WTC11 (cell line): ENCODE measurements around the gene FOXP1. TPM values are rescaled to one million over a fixed set of nuclear protein-coding genes. Genes with fewer than 3 reads are reported as not detected.

Experiments
- ATAC-seq: fragments of 200-7000 bp; cut with Tn5 transposase; 2 replicates; pipeline ENCODE4 v1.10.0; 2021; ENCODE audit warnings: mild to moderate bottlenecking, moderate library complexity
- CTCF ChIA-PET: fragments of 300-600 bp; sonication (Branson Sonifier 250); formaldehyde crosslinking; loops from one replicate; lab custom pipeline; 2021; ENCODE audit warnings: antibody characterized with exemption; lab: Charles Lee
- POLR2A ChIA-PET: fragments of 350-600 bp; sonication (Branson Sonifier 250); formaldehyde crosslinking; loops from one replicate; lab custom pipeline; 2021; ENCODE audit warnings: antibody characterized with exemption; lab: Charles Lee
- DNase-seq: peaks from one replicate; pipeline ENCODE4 v3.0.0; 2021; ENCODE audit warnings: low spot score
- H3K27ac Mint-ChIP-seq: 2 replicates; pipeline ENCODE4 v1.8.0; 2021; ENCODE audit warnings: mixed read lengths
- H3K27me3 Mint-ChIP-seq: 2 replicates; pipeline ENCODE4 v1.8.0; 2021; ENCODE audit warnings: low read depth, mild to moderate bottlenecking, moderate library complexity, mixed read lengths
- H3K36me3 Mint-ChIP-seq: 2 replicates; pipeline ENCODE4 v1.8.0; 2021; ENCODE audit warnings: mixed read lengths
- H3K4me1 Mint-ChIP-seq: 2 replicates; pipeline ENCODE4 v1.8.0; 2022; ENCODE audit warnings: mixed read lengths
- H3K4me3 Mint-ChIP-seq: 2 replicates; pipeline ENCODE4 v1.8.0; 2021; ENCODE audit warnings: mild to moderate bottlenecking, moderate library complexity, mixed read lengths
- H3K9me3 Mint-ChIP-seq: 2 replicates; pipeline ENCODE4 v1.8.0; 2021; ENCODE audit warnings: mixed read lengths
- ESRRA ChIP-seq: sonication (generic); formaldehyde crosslinking; IDR thresholded peaks from 2 replicates; pipeline ENCODE4 v1.8.1; 2022; ENCODE audit warnings: mild to moderate bottlenecking, missing genetic modification reagents, borderline replicate concordance
- FOXK1 ChIP-seq: sonication (generic); formaldehyde crosslinking; IDR thresholded peaks from 2 replicates; pipeline ENCODE4 v1.8.0; 2022; ENCODE audit warnings: mild to moderate bottlenecking, moderate library complexity, missing genetic modification reagents
- GABPB1 ChIP-seq: sonication (generic); formaldehyde crosslinking; IDR thresholded peaks from 2 replicates; pipeline ENCODE4 v1.8.1; 2023; ENCODE audit warnings: mild to moderate bottlenecking, missing genetic modification reagents
- IRF2 ChIP-seq: sonication (generic); formaldehyde crosslinking; IDR thresholded peaks from 2 replicates; pipeline ENCODE4 v1.8.0; 2022; ENCODE audit warnings: low read depth, missing genetic modification reagents, borderline replicate concordance
- JUN ChIP-seq: sonication (generic); formaldehyde crosslinking; IDR thresholded peaks from 2 replicates; pipeline ENCODE4 v1.8.0; 2023; ENCODE audit warnings: mild to moderate bottlenecking, missing genetic modification reagents
- MXD4 ChIP-seq: fragments of 250-450 bp; sonication (Bioruptor Pico); IDR thresholded peaks from 2 replicates; pipeline ENCODE4 v1.8.0; 2021; ENCODE audit warnings: mild to moderate bottlenecking, moderate library complexity, borderline replicate concordance
- NFYB ChIP-seq: sonication (generic); formaldehyde crosslinking; conservative IDR thresholded peaks from 2 replicates; pipeline ENCODE4 v1.8.0; 2022; ENCODE audit warnings: low read depth, missing genetic modification reagents
- NR3C1 ChIP-seq: sonication (generic); formaldehyde crosslinking; conservative IDR thresholded peaks from 2 replicates; pipeline ENCODE4 v1.8.1; 2023; ENCODE audit warnings: low read depth, mild to moderate bottlenecking, missing genetic modification reagents
- TEAD1 ChIP-seq: sonication (generic); formaldehyde crosslinking; IDR thresholded peaks from 2 replicates; pipeline ENCODE4 v1.8.0; 2022; ENCODE audit warnings: mild to moderate bottlenecking, missing genetic modification reagents
- TEAD4 ChIP-seq: sonication (generic); formaldehyde crosslinking; IDR thresholded peaks from 2 replicates; pipeline ENCODE4 v1.8.0; 2022; ENCODE audit warnings: mild to moderate bottlenecking, missing genetic modification reagents
- TP53 ChIP-seq: sonication (generic); formaldehyde crosslinking; IDR thresholded peaks from 2 replicates; pipeline ENCODE4 v1.8.1; 2023; ENCODE audit warnings: mild to moderate bottlenecking, missing genetic modification reagents
- ZNF671 ChIP-seq: fragments of 250-450 bp; sonication (Bioruptor Pico); IDR thresholded peaks from 2 replicates; pipeline ENCODE4 v1.8.0; 2021; ENCODE audit warnings: mild to moderate bottlenecking
- total RNA-seq: library from RNA; stranded (reverse); gene quantifications from 3 replicates; pipeline ENCODE4 v1.2.3, GENCODE V29; 2021
- TF ChIP-seq, protein P1 (sequence below): sonication (generic); formaldehyde crosslinking; IDR thresholded peaks from 2 replicates; pipeline ENCODE4 v1.8.1; 2023; ENCODE audit warnings: mild to moderate bottlenecking, missing genetic modification reagents
- TF ChIP-seq, protein P2 (sequence below): sonication (generic); formaldehyde crosslinking; IDR thresholded peaks from 2 replicates; pipeline ENCODE4 v1.8.0; 2022; ENCODE audit warnings: mild to moderate bottlenecking, missing genetic modification reagents
- TF ChIP-seq, protein P3 (sequence below): fragments of 250-450 bp; sonication (Bioruptor Pico); IDR thresholded peaks from 2 replicates; pipeline ENCODE4 v1.9.0; 2021; ENCODE audit warnings: mild to moderate bottlenecking
- TF ChIP-seq, protein P4 (sequence below): fragments of 250-450 bp; sonication (Bioruptor Pico); IDR thresholded peaks from 2 replicates; pipeline ENCODE4 v2.1.2; 2022; ENCODE audit warnings: mild to moderate bottlenecking, moderate library complexity
- TF ChIP-seq, protein P5 (sequence below): fragments of 250-450 bp; sonication (Bioruptor Pico); IDR thresholded peaks from 2 replicates; pipeline ENCODE4 v1.9.0; 2021; ENCODE audit warnings: mild to moderate bottlenecking, borderline replicate concordance
- TF ChIP-seq, protein P6 (sequence below): sonication (generic); formaldehyde crosslinking; IDR thresholded peaks from 2 replicates; pipeline ENCODE4 v1.8.1; 2022; ENCODE audit warnings: mild to moderate bottlenecking, missing genetic modification reagents, moderate library complexity, borderline replicate concordance
- TF ChIP-seq, protein P7 (sequence below): sonication (generic); formaldehyde crosslinking; IDR thresholded peaks from 2 replicates; pipeline ENCODE4 v1.8.1; 2022; ENCODE audit warnings: mild to moderate bottlenecking, moderate library complexity, missing genetic modification reagents
- TF ChIP-seq, protein P8 (sequence below): sonication (generic); formaldehyde crosslinking; IDR thresholded peaks from 2 replicates; pipeline ENCODE4 v1.8.0; 2022; ENCODE audit warnings: mild to moderate bottlenecking, missing genetic modification reagents
- TF ChIP-seq, protein P9 (sequence below): fragments of 200-600 bp; IDR thresholded peaks from 2 replicates; pipeline ENCODE4 v1.8.0; 2022; ENCODE audit warnings: antibody characterized with exemption

The FOXP1 gene
- total RNA-seq, 1 experiment from 2014 or later = 25.8 TPM

DNA sequence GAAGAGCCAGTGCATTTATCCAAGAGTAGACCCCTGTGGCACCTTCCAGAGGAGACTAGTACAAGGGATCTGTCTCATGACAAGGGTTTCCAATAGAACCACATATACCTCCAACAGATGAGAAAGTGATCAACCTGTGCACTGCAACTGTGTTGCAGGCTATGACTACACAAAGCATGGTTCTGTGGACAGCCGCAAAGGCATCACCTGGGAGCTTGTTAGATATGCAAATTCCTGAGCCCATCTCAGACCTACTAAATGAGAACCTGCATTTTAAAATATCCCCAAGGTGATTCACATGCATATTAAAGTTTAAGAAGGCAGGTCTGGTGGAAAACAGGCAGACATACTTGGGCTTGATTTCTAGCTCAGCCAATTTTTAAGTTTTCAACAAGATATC lies 368.7 kb downstream of the FOXP1 start:
- Mint-ChIP-seq H3K9me3 (no peaks in the 10 kb centered on the region), H3K4me3 (no peak overlapping the region), H3K4me1 (peaks cover 58% of the 10 kb centered on the region)

DNA sequence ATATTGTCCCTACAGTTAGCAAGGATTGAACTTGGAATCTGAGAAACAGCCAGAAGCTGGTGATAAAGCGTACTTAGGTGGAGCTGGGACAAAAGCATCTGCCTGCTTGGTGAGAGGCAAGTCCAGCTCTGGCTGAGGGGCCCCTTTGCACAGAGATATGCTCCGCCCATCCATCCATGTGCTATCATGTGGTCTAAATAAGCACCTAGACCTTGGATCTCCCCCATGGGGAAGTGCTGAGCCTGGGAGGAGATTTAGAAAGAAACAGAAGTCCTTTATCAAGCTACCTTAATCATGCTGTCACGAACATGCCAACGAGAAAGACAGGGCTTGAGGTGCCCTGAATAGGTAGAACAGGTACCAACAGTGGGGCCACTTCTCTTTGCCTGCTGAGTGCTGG lies 369.5 kb downstream of the FOXP1 start:
- Mint-ChIP-seq H3K4me3 (no peak overlapping the region), H3K36me3 (no peaks in the 10 kb centered on the region), H3K27me3 (no peaks in the 10 kb centered on the region), H3K4me1 (peaks cover 62% of the 10 kb centered on the region), H3K27ac (no peak overlapping the region), H3K9me3 (no peaks in the 10 kb centered on the region)
- no peak for ATAC-seq
- no peak for DNase-seq
- CTCF ChIA-PET = no interaction called here
- POLR2A ChIA-PET = no interaction called here
- no peak for TF ChIP-seq FOXK1 (CRISPR knock-in tag)
- TF ChIP-seq, protein P1, sequence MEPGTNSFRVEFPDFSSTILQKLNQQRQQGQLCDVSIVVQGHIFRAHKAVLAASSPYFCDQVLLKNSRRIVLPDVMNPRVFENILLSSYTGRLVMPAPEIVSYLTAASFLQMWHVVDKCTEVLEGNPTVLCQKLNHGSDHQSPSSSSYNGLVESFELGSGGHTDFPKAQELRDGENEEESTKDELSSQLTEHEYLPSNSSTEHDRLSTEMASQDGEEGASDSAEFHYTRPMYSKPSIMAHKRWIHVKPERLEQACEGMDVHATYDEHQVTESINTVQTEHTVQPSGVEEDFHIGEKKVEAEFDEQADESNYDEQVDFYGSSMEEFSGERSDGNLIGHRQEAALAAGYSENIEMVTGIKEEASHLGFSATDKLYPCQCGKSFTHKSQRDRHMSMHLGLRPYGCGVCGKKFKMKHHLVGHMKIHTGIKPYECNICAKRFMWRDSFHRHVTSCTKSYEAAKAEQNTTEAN (CRISPR knock-in tag) = no peak
- TF ChIP-seq ZNF671 = no peak
- no peak for TF ChIP-seq GABPB1 (CRISPR knock-in tag)
- TF ChIP-seq, protein P2, sequence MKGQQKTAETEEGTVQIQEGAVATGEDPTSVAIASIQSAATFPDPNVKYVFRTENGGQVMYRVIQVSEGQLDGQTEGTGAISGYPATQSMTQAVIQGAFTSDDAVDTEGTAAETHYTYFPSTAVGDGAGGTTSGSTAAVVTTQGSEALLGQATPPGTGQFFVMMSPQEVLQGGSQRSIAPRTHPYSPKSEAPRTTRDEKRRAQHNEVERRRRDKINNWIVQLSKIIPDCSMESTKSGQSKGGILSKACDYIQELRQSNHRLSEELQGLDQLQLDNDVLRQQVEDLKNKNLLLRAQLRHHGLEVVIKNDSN (CRISPR knock-in tag) = no peak
- no peak for TF ChIP-seq JUN
- TF ChIP-seq, protein P3, sequence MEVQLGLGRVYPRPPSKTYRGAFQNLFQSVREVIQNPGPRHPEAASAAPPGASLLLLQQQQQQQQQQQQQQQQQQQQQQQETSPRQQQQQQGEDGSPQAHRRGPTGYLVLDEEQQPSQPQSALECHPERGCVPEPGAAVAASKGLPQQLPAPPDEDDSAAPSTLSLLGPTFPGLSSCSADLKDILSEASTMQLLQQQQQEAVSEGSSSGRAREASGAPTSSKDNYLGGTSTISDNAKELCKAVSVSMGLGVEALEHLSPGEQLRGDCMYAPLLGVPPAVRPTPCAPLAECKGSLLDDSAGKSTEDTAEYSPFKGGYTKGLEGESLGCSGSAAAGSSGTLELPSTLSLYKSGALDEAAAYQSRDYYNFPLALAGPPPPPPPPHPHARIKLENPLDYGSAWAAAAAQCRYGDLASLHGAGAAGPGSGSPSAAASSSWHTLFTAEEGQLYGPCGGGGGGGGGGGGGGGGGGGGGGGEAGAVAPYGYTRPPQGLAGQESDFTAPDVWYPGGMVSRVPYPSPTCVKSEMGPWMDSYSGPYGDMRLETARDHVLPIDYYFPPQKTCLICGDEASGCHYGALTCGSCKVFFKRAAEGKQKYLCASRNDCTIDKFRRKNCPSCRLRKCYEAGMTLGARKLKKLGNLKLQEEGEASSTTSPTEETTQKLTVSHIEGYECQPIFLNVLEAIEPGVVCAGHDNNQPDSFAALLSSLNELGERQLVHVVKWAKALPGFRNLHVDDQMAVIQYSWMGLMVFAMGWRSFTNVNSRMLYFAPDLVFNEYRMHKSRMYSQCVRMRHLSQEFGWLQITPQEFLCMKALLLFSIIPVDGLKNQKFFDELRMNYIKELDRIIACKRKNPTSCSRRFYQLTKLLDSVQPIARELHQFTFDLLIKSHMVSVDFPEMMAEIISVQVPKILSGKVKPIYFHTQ (CRISPR knock-in tag) = no peak

More for the DNA sequence above, 368.7 kb downstream of the FOXP1 start:
- Mint-ChIP-seq H3K27me3 (no peaks in the 10 kb centered on the region), H3K27ac (no peak overlapping the region), H3K36me3 (no peaks in the 10 kb centered on the region)
- ChIA-PET POLR2A (no interaction called here), CTCF (interaction anchor here (1.4 kb wide), 1 partner anchor 182 kb away, joined by 3 read pairs; no protein-coding TSS in a partner anchor)
- TF ChIP-seq, protein P4, sequence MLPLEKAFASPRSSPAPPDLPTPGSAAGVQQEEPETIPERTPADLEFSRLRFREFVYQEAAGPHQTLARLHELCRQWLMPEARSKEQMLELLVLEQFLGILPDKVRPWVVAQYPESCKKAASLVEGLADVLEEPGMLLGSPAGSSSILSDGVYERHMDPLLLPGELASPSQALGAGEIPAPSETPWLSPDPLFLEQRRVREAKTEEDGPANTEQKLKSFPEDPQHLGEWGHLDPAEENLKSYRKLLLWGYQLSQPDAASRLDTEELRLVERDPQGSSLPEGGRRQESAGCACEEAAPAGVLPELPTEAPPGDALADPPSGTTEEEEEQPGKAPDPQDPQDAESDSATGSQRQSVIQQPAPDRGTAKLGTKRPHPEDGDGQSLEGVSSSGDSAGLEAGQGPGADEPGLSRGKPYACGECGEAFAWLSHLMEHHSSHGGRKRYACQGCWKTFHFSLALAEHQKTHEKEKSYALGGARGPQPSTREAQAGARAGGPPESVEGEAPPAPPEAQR (CRISPR knock-in tag) = no peak
- no peak for TF ChIP-seq NR3C1
- TF ChIP-seq MXD4 (CRISPR knock-in tag) = no peak
- TF ChIP-seq ESRRA (CRISPR knock-in tag) = no peak
- TF ChIP-seq TEAD1 (CRISPR knock-in tag) = no peak
- TF ChIP-seq, protein P5, sequence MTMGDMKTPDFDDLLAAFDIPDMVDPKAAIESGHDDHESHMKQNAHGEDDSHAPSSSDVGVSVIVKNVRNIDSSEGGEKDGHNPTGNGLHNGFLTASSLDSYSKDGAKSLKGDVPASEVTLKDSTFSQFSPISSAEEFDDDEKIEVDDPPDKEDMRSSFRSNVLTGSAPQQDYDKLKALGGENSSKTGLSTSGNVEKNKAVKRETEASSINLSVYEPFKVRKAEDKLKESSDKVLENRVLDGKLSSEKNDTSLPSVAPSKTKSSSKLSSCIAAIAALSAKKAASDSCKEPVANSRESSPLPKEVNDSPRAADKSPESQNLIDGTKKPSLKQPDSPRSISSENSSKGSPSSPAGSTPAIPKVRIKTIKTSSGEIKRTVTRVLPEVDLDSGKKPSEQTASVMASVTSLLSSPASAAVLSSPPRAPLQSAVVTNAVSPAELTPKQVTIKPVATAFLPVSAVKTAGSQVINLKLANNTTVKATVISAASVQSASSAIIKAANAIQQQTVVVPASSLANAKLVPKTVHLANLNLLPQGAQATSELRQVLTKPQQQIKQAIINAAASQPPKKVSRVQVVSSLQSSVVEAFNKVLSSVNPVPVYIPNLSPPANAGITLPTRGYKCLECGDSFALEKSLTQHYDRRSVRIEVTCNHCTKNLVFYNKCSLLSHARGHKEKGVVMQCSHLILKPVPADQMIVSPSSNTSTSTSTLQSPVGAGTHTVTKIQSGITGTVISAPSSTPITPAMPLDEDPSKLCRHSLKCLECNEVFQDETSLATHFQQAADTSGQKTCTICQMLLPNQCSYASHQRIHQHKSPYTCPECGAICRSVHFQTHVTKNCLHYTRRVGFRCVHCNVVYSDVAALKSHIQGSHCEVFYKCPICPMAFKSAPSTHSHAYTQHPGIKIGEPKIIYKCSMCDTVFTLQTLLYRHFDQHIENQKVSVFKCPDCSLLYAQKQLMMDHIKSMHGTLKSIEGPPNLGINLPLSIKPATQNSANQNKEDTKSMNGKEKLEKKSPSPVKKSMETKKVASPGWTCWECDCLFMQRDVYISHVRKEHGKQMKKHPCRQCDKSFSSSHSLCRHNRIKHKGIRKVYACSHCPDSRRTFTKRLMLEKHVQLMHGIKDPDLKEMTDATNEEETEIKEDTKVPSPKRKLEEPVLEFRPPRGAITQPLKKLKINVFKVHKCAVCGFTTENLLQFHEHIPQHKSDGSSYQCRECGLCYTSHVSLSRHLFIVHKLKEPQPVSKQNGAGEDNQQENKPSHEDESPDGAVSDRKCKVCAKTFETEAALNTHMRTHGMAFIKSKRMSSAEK (CRISPR knock-in tag) = no peak
- TF ChIP-seq TEAD4 (CRISPR knock-in tag) = no peak
- no peak for TF ChIP-seq TP53 (CRISPR knock-in tag)
- TF ChIP-seq IRF2 = no peak
- TF ChIP-seq, protein P6, sequence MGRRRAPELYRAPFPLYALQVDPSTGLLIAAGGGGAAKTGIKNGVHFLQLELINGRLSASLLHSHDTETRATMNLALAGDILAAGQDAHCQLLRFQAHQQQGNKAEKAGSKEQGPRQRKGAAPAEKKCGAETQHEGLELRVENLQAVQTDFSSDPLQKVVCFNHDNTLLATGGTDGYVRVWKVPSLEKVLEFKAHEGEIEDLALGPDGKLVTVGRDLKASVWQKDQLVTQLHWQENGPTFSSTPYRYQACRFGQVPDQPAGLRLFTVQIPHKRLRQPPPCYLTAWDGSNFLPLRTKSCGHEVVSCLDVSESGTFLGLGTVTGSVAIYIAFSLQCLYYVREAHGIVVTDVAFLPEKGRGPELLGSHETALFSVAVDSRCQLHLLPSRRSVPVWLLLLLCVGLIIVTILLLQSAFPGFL (CRISPR knock-in tag) = no peak
- TF ChIP-seq, protein P7, sequence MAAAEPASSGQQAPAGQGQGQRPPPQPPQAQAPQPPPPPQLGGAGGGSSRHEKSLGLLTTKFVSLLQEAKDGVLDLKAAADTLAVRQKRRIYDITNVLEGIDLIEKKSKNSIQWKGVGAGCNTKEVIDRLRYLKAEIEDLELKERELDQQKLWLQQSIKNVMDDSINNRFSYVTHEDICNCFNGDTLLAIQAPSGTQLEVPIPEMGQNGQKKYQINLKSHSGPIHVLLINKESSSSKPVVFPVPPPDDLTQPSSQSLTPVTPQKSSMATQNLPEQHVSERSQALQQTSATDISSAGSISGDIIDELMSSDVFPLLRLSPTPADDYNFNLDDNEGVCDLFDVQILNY (CRISPR knock-in tag) = no peak
- TF ChIP-seq, protein P8, sequence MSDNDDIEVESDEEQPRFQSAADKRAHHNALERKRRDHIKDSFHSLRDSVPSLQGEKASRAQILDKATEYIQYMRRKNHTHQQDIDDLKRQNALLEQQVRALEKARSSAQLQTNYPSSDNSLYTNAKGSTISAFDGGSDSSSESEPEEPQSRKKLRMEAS (CRISPR knock-in tag) = no peak
- TF ChIP-seq NFYB (CRISPR knock-in tag) = no peak
- TF ChIP-seq, protein P9, sequence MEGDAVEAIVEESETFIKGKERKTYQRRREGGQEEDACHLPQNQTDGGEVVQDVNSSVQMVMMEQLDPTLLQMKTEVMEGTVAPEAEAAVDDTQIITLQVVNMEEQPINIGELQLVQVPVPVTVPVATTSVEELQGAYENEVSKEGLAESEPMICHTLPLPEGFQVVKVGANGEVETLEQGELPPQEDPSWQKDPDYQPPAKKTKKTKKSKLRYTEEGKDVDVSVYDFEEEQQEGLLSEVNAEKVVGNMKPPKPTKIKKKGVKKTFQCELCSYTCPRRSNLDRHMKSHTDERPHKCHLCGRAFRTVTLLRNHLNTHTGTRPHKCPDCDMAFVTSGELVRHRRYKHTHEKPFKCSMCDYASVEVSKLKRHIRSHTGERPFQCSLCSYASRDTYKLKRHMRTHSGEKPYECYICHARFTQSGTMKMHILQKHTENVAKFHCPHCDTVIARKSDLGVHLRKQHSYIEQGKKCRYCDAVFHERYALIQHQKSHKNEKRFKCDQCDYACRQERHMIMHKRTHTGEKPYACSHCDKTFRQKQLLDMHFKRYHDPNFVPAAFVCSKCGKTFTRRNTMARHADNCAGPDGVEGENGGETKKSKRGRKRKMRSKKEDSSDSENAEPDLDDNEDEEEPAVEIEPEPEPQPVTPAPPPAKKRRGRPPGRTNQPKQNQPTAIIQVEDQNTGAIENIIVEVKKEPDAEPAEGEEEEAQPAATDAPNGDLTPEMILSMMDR = no peak
- TF ChIP-seq FOXK1 (CRISPR knock-in tag) = no peak
- DNase-seq (no peak), ATAC-seq (no peak)
